Right atrium auricular region (tissue), 2 donors: Measurements from ENCODE around the gene ASGR1. TPM values are rescaled to one million over a fixed set of nuclear protein-coding genes. Genes with fewer than 3 reads are reported as not detected.

Experiments used
- DNase-seq: peaks from one replicate; pipeline ENCODE4 v3.0.0-alpha.2; 2019; ENCODE audit warnings: low spot score
- H3K27ac ChIP-seq, 2 donors: fragments of 200-600 bp; sonication (generic); 1 replicate in 1 of 2; 2 replicates in 1 of 2; pipeline ENCODE4 v1.5.1; 2016 to 2019
- H3K27me3 ChIP-seq, 2 donors: fragments of 200-600 bp; sonication (generic); one replicate each; pipeline versions ENCODE4 v1.5.1 to v1.6.0; 2017 to 2019
- H3K36me3 ChIP-seq: fragments of 200-600 bp; sonication (generic); one replicate; pipeline ENCODE4 v1.5.1; 2016
- H3K4me1 ChIP-seq, 2 donors: fragments of 200-600 bp; sonication (generic); one replicate each; pipeline versions ENCODE4 v1.5.1 to v1.6.0; 2017 to 2019
- H3K4me3 ChIP-seq, 2 donors: fragments of 200-600 bp; sonication (generic); 1 replicate in 1 of 2; 2 replicates in 1 of 2; pipeline ENCODE4 v1.5.1; 2017 to 2019; ENCODE audit warnings: mild to moderate bottlenecking in 1 of 2, moderate library complexity in 1 of 2
- H3K9me3 ChIP-seq, 2 donors: fragments of 200-600 bp; sonication (generic); one replicate each; pipeline ENCODE4 v1.5.1; 2019
- total RNA-seq, 2 donors: library from RNA; depleted of rRNA; stranded (reverse); fragments of >200 nt; gene quantifications; one replicate each; pipeline ENCODE4 v1.1.0, GENCODE V29; 2016
- TF ChIP-seq, protein P1 (sequence below), 2 donors: fragments of 200-600 bp; sonication (generic); IDR thresholded peaks; one replicate each; pipeline ENCODE4 v1.5.1; 2019; ENCODE audit warnings: antibody characterized with exemption in 2 of 2

The ASGR1 gene
- total RNA-seq, 2 donors from 2014 or later = 1.6 TPM; not detected in 1

DNA sequence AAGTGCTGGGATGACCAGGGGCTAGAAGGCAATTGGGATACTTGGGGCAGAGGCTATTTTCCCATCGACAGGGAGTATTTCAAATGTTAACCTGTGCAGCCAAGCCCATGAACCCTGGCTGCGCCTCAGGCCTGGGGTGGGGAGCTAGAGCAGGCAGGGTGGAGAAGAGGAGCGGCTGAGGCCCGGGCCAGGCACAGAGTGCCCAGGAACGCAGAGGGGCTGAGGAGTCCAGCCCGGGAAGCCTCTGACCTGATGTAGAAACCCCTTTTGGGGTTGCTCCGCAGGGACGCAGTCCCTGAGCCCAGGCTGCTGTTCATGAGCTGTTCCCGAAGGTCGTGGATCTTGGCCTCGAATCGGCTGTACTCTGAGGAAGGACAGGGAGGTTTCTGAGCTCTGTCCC is 16.8 kb upstream of the ASGR1 start:
- no peak overlapping the region for H3K27ac ChIP-seq
- peaks cover 42% of the 10 kb centered on the region for H3K36me3 ChIP-seq
- H3K4me3 ChIP-seq = no peak overlapping the region
- no peak for DNase-seq
- no peaks in the 10 kb centered on the region for H3K9me3 ChIP-seq
- no peaks in the 10 kb centered on the region for H3K4me1 ChIP-seq
- no peaks in the 10 kb centered on the region for H3K27me3 ChIP-seq
- TF ChIP-seq, protein P1, sequence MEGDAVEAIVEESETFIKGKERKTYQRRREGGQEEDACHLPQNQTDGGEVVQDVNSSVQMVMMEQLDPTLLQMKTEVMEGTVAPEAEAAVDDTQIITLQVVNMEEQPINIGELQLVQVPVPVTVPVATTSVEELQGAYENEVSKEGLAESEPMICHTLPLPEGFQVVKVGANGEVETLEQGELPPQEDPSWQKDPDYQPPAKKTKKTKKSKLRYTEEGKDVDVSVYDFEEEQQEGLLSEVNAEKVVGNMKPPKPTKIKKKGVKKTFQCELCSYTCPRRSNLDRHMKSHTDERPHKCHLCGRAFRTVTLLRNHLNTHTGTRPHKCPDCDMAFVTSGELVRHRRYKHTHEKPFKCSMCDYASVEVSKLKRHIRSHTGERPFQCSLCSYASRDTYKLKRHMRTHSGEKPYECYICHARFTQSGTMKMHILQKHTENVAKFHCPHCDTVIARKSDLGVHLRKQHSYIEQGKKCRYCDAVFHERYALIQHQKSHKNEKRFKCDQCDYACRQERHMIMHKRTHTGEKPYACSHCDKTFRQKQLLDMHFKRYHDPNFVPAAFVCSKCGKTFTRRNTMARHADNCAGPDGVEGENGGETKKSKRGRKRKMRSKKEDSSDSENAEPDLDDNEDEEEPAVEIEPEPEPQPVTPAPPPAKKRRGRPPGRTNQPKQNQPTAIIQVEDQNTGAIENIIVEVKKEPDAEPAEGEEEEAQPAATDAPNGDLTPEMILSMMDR (IDR thresholded peaks at IDR 0.05) = no peak

DNA sequence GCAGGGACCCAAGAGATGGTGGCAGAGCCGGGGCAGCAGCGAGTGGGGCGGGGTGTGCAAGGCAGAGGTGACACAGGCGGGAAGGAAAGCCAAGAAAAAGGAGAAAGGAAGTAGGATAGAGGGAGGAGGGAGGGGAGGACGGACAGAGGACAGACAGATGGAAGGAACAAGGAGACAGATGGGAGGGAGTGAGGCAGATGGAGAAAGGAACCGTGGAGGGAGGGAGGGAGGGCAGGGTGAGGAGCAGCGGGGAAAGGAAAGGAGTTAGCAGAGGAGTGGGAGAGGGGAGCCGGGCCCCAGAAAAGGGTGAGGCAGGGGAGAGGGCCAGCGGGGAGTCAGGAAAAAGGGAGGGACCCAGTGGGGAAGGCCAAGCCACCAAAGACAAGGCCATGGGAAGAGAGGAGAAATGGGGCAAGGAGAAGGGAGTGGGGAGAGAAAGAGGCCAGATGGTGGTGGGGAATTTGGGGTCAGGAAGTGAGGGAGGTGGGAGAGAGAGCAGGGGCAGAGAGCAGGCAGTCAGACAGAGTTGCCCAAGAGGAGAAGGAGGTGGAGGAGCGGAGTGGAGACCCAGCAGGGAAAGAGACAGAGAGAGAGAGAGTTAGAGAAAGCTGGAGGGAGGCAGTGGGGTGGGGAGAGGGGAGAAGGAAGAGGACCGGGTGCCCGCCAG is 13.2 kb upstream of the ASGR1 start:
- peaks cover 36% of the 10 kb centered on the region for H3K36me3 ChIP-seq
- H3K27me3 ChIP-seq = no peaks in the 10 kb centered on the region
- TF ChIP-seq, protein P1 (IDR thresholded peaks at IDR 0.05) = no peak
- no peaks in the 10 kb centered on the region for H3K4me1 ChIP-seq
- no peak for DNase-seq
- no peak overlapping the region for H3K27ac ChIP-seq
- no peaks in the 10 kb centered on the region for H3K9me3 ChIP-seq
- no peak overlapping the region for H3K4me3 ChIP-seq

DNA sequence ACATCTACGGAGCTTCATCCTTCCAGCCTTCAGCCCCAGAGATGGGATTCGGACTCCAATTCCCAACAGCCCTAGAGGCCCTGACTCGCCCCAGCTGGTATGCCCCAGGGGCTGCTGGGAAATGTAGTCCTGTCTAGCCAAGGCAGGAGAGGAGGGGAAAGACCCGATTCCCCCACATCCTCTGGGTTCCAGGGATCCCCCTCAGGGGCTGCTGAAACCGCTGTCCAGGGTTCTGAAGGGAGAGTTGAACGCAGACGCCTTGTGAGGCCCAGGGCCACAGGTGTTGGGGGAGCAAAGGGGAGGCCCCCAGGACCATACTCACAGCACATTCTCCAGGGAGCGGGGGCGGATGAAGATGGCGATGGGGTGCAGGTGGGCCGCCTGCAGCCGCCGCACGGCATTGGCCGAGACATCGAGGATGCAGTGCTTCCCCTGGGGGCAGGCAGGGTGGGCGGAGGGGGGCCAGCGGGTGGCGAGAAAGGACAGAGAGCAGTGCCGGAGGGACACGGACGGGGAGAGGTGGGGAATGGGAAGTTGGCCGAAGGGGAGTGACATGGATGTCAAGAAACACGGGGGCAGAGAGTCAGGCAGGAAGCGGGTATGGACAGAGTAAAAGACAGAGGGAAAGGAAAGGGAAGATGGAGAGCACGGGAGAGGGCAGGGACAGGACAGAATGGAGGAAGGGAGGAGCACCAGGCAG is 12.6 kb upstream of the ASGR1 start:
- no peak overlapping the region for H3K4me3 ChIP-seq
- no peaks in the 10 kb centered on the region for H3K27me3 ChIP-seq
- TF ChIP-seq, protein P1 (IDR thresholded peaks at IDR 0.05) = no peak
- H3K9me3 ChIP-seq = no peaks in the 10 kb centered on the region
- no peaks in the 10 kb centered on the region for H3K4me1 ChIP-seq
- no peak for DNase-seq
- peaks cover 33% of the 10 kb centered on the region for H3K36me3 ChIP-seq
- H3K27ac ChIP-seq = no peak overlapping the region

DNA sequence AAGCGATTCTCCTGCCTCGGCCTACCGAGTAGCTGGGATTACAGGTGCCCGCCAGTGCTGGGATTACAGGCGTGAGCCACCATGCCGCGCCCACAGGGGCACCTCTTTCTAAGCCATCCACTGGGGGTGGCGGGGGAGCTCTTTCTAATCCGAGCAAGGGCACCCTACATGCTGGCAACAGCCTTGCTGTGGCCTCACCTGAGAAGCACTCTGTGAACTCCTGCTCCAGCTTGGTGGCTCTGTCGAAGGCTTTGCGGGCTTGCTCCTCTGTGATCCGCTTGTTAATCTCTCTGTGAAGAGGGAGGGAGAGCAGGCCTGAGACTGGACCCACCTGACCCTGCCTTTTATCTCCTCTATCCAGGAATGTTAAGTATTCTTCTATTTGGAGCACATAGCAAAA is 11.9 kb upstream of the ASGR1 start:
- Histone ChIP-seq H3K27ac (no peak overlapping the region), H3K36me3 (peaks cover 27% of the 10 kb centered on the region), H3K4me3 (no peak overlapping the region)

DNA sequence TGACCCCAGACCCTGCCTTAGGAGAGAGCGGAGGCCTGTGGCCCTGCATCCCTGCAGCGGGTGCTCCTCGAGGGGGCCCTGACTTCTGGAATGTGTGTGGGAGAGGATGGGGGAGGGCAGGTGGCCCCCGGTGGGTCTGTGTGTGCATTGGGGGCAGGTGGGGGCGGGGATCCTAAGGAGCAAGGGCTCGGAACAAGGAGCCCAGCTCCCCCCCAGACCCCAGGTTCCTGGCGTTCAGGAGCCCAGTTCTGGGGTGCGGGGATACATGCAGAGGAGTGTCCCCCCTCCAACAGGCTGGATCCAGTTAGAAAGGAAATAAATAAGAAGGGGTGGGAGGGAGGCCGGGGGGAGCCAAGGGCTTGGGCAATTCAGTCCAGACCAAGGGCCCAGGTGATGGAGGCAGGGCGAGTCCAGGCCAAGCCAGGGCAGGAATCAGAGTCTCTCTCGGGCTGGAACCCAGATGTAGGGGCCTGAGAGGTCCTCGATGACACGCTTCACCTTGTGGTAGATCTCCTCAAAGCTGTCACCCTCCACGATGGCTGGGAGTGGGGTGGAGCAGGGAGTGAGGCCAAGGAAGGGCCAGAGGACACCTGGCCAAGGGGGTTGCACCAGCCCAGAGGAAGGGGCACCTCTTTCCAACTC is 11.2 kb upstream of the ASGR1 start:
- Histone ChIP-seq H3K9me3 (no peaks in the 10 kb centered on the region), H3K27me3 (no peaks in the 10 kb centered on the region), H3K36me3 (peaks cover 20% of the 10 kb centered on the region), H3K4me1 (no peaks in the 10 kb centered on the region), H3K4me3 (no peak overlapping the region), H3K27ac (no peak overlapping the region)
- no peak for DNase-seq
- TF ChIP-seq, protein P1 (IDR thresholded peaks at IDR 0.05) = no peak

More for the DNA sequence above, 11.9 kb upstream of the ASGR1 start:
- Histone ChIP-seq H3K27me3 (no peaks in the 10 kb centered on the region), H3K4me1 (no peaks in the 10 kb centered on the region), H3K9me3 (no peaks in the 10 kb centered on the region)
- TF ChIP-seq, protein P1 (IDR thresholded peaks at IDR 0.05) = no peak
- no peak for DNase-seq
